Loucy (cell line): ENCODE results near the gene DCDC2.

Source experiments
- H2AFZ ChIP-seq: fragments of 200-600 bp; sonication (generic); 2 replicates; pipeline ENCODE4 v1.6.0; 2016; ENCODE audit warnings: antibody characterized with exemption, mild to moderate bottlenecking, low read length, moderate library complexity
- H3F3A ChIP-seq: fragments of 200-600 bp; 2 replicates; pipeline ENCODE4 v1.6.0; 2016; ENCODE audit warnings: antibody characterized with exemption, low read depth, mild to moderate bottlenecking
- H3K27me3 ChIP-seq: fragments of 200-600 bp; sonication (generic); 2 replicates; pipeline ENCODE4 v1.6.1; 2014; ENCODE audit warnings: low read length, mild to moderate bottlenecking; ENCODE audit not compliant: insufficient read depth, poor library complexity, severe bottlenecking
- H3K36me3 ChIP-seq: fragments of 200-600 bp; sonication (generic); 2 replicates; pipeline ENCODE4 v1.6.1; 2016; ENCODE audit warnings: low read length; ENCODE audit not compliant: insufficient read depth
- H3K4me1 ChIP-seq: fragments of 200-600 bp; sonication (generic); 2 replicates; pipeline ENCODE4 v1.5.1; 2014; ENCODE audit warnings: low read length, mild to moderate bottlenecking; ENCODE audit not compliant: insufficient read depth, poor library complexity, severe bottlenecking
- H3K4me2 ChIP-seq: fragments of 200-600 bp; sonication (generic); 2 replicates; pipeline ENCODE4 v1.6.0; 2014; ENCODE audit warnings: antibody characterized with exemption, low read length, low read depth, mild to moderate bottlenecking; ENCODE audit not compliant: poor library complexity, severe bottlenecking
- H3K4me3 ChIP-seq: fragments of 200-600 bp; sonication (generic); 2 replicates; pipeline ENCODE4 v1.5.1; 2014; ENCODE audit warnings: low read length, mild to moderate bottlenecking, mixed read lengths; ENCODE audit not compliant: poor library complexity, severe bottlenecking
- H3K79me2 ChIP-seq: fragments of 200-600 bp; sonication (generic); 2 replicates; pipeline ENCODE4 v1.6.1; 2014; ENCODE audit warnings: low read length; ENCODE audit not compliant: insufficient read depth
- H3K9ac ChIP-seq: fragments of 200-600 bp; sonication (generic); 2 replicates; pipeline ENCODE4 v1.6.0; 2014; ENCODE audit warnings: mild to moderate bottlenecking, low read depth, low read length, moderate library complexity; ENCODE audit not compliant: poor library complexity, severe bottlenecking
- H3K9me2 ChIP-seq: fragments of 200-600 bp; sonication (generic); replicated peaks from 2 replicates; pipeline ENCODE4 v1.6.1; 2016; ENCODE audit warnings: low read depth, low read length, mixed read lengths
- H3K9me3 ChIP-seq: fragments of 200-600 bp; sonication (generic); 2 replicates; pipeline ENCODE4 v1.6.1; 2014; ENCODE audit warnings: mild to moderate bottlenecking, antibody characterized with exemption, low read length, low read depth; ENCODE audit not compliant: insufficient read depth
- H4K20me1 ChIP-seq: fragments of 200-600 bp; sonication (generic); 2 replicates; pipeline ENCODE4 v1.6.0; 2014; ENCODE audit warnings: antibody characterized with exemption, low read length, mild to moderate bottlenecking; ENCODE audit not compliant: insufficient read depth, poor library complexity, severe bottlenecking
- CTCF ChIP-seq: fragments of 200-600 bp; sonication (generic); conservative IDR thresholded peaks from 2 replicates; pipeline ENCODE4 v1.5.1; 2014; ENCODE audit warnings: mild to moderate bottlenecking, antibody characterized with exemption, low read length
- EZH2phosphoT487 ChIP-seq: fragments of 200-600 bp; IDR thresholded peaks from 2 replicates; pipeline ENCODE4 v1.6.1; 2018; ENCODE audit warnings: antibody characterized with exemption, mild to moderate bottlenecking, moderate library complexity, borderline replicate concordance

DCDC2 gene

GRCh38 chr6:24139080-24139479 lies 218.8 kb downstream of the DCDC2 start:
- Histone ChIP-seq H2AFZ (no peak overlapping the region), H3K9ac (no peak overlapping the region), H3K4me1 (no peaks in the 10 kb centered on the region), H4K20me1 (no peaks in the 10 kb centered on the region), H3K9me2 (no peaks in the 10 kb centered on the region), H3K36me3 (no peaks in the 10 kb centered on the region), H3F3A (no peaks in the 10 kb centered on the region), H3K9me3 (no peaks in the 10 kb centered on the region), H3K4me3 (no peak overlapping the region), H3K79me2 (no peaks in the 10 kb centered on the region), H3K27me3 (no peaks in the 10 kb centered on the region), H3K4me2 (no peak overlapping the region)
- no peak for TF ChIP-seq CTCF

- H3K79me2 ChIP-seq = no peaks in the 10 kb centered on the region
- no peak for TF ChIP-seq CTCF
- TF ChIP-seq EZH2phosphoT487 = no peak
- no peaks in the 10 kb centered on the region for H3K9me2 ChIP-seq
- H3K36me3 ChIP-seq = no peaks in the 10 kb centered on the region
- H3K4me1 ChIP-seq = no peaks in the 10 kb centered on the region
- no peaks in the 10 kb centered on the region for H3K27me3 ChIP-seq
- H3F3A ChIP-seq = no peaks in the 10 kb centered on the region
- H3K9ac ChIP-seq = no peak overlapping the region
- H3K4me3 ChIP-seq = no peak overlapping the region
- H3K4me2 ChIP-seq = no peak overlapping the region
- no peaks in the 10 kb centered on the region for H4K20me1 ChIP-seq
- no peak overlapping the region for H2AFZ ChIP-seq
- H3K9me3 ChIP-seq = no peaks in the 10 kb centered on the region; the same call in 1 of the 2 replicates
Observed at GRCh38 chr6:24131751-24132150, 226.1 kb downstream of the DCDC2 start.

- no peaks in the 10 kb centered on the region for H4K20me1 ChIP-seq
- no peaks in the 10 kb centered on the region for H3K4me1 ChIP-seq
Observed at GRCh38 chr6:24127316-24127715, 230.5 kb downstream of the DCDC2 start.

More at GRCh38 chr6:24127316-24127715, 230.5 kb downstream of the DCDC2 start:
- Histone ChIP-seq H3K9me2 (no peaks in the 10 kb centered on the region), H3K36me3 (no peaks in the 10 kb centered on the region), H3K9me3 (no peaks in the 10 kb centered on the region), H3K79me2 (no peaks in the 10 kb centered on the region), H2AFZ (no peak overlapping the region), H3K4me2 (no peak overlapping the region), H3K9ac (no peak overlapping the region), H3K27me3 (no peaks in the 10 kb centered on the region), H3K4me3 (no peak overlapping the region), H3F3A (no peaks in the 10 kb centered on the region)
- TF ChIP-seq CTCF (no peak), EZH2phosphoT487 (no peak)
